Cerebellar nuclear complex (tissue), 1 donor: ENCODE results near the gene GIMD1.
A peak's percentile ranks its signal among the peaks of the same experiment; 100 is the strongest.
"Not testable (repeated sequence)": the region's sequence is repeated elsewhere in the genome, so short reads cannot be mapped to it uniquely, and the experiment has no call there.

Experiments used
- DNase-seq, 2 experiments: peaks; one replicate each; lab custom pipeline; 2025; lab: John Stamatoyannopoulos, UW

The GIMD1 gene

DNA sequence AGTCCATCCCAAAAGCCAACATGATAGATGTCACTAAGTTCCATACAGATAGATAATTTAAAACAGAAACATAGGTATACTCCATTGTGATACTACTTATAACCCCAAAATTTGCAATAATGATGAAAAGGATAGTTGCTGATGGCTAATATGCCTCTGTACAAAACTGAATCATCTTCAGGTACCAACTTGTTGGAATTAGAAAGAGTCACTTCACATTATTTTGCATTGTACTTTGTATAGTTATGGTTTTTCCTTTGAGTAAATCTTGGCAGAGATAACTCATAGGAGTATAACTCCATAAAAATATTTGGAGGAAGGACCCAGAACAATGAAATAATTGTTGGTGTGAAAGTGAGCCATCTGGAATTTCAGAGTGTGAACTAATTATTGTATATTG lies 17.6 kb downstream of the GIMD1 start:
- no peak for DNase-seq

DNA sequence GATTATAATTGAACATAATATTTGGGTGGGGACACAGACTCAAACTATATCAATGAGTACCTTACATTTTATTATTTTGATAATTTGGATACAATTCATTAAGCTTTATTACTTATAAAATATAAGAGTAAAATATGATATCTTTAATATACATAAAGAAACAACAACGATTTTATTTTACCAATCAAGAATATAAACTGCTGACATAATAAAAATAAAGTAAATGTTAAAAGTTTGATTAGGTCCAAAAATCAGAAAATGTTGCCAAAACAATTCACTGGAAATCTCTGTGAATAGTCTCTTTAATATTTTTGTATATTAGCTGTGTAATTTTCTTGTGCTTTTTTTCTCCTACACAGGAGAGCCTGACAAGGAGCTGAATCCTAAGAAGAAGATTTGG lies 21.4 kb downstream of the GIMD1 start:
- DNase-seq: no peak

DNA sequence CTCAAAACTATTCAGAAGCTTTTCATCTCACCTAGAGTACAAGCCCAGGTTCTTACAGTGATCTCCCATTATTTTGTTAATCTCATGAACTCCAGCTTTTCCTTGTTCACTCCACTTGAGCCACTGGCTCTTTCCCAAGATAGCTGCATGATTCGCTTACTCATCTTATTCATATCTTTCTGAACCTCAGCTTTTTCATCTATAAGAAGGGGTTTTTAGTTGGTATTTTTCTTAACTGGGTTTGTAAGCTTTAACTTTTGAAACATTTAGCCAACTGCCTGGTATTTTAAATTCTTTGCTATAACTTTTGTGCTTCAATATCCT lies 24.0 kb downstream of the GIMD1 start:
- no peak for DNase-seq

DNA sequence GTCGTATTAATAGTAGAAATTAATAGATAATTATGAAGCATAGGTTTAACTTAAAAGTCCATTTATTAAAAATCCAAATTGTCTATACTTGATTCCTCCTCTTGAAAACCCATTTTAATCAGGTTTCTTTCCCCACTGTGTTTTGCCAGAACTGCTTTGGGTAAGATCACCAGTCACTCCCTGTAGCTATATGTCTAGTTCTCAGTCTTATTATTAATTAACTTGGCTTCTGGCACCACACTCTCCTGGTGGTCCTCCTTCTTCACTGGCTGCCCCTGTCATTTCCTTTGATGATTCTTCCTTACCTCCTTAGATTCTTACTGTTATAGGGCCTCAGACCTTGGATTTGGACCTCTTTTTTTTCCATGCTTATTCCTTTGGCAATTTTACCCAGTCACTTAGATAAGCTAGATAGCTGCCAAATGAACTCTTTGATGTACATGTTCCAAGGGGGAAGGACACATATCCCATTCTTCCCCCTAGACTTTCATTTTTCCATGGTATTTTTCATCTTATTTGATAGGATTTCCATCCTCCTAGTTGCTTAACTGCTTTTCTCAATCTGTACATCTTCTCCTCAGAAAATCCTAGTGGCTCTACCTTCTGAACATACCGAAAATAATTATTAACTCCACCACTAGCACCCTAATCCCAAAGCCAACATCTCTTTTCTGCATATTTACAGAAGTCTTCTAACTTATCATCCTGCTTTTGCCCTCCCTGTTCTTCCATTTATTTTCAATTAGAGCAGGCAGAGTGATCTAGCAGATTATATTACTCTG lies 24.5 kb downstream of the GIMD1 start:
- DNase-seq: no peak

DNA sequence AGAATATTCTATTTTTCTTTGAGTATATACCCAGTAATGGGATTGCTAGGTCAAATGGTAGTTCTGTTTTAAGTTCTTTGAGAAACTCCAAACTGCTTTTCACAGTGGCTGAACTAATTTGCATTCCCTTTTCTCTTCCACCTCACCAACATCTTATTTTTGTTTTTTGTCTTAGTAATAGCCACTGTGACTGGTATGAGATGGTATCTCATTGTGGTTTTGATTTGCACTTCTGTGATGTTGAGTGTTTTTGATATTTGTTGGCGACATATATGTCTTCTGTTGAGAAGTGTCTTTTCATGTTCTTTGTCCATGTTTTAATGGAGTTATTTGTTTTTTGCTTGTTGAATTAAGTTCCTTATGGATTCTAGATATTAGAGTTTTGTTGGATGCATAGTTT lies 27.8 kb downstream of the GIMD1 start:
- no peak for DNase-seq

DNA sequence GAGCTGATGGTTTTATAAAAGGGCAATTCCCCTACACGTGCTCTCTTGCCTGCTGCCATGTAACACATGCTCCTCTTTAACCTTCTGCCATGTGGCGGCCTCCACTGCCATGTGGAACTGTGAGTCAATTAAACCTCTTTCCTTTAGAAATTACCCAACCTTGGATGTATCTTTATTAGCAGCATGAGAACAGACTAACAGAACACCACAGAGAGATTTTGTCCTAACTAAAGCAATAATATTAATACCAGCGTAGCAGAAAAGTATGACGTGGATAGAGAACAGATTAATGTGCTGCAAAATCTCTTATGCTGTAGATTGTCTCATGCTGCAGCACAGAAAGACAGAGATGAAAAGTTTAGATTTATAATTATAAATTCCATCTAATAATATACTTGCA lies 29.1 kb downstream of the GIMD1 start:
- no peak for DNase-seq

DNA sequence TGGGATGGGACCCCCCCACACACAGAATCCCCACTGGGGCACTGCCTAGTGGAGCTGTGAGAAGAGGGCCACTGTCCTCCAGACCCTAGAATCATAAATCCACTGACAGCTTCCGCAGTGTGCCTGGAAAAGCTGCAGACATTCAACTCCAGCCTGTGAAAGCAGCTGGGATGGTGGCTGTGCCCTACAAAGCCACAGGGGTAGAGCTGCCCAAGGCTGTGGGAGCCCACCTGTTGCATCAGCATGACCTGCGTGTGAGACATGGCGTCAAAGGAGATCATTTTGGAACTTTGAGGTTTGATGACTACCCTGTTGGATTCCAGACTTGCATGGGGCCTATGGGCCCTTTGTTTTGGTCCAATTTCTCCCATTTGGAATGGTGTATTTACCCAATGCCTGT lies 29.9 kb downstream of the GIMD1 start:
- no peak for DNase-seq

DNA sequence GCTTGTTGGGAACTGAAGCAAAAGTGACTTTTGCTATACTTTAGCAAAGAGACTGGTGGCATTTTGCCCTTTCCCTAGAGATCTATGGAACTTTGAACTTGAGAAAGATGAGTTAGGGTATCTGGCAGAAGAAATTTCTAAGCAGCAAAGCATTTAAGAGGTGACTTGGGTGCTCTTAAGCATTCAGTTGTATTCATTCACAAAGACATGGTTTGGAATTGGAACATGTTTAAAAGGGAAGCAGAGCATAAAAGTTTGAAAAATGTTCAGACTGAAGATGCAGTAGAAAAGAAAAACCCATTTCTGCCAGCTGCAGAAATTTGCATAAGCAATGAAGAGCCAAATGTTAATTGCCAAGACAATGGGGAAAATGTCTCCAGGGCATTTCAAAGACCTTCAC lies 30.7 kb downstream of the GIMD1 start:
- no peak for DNase-seq

DNA sequence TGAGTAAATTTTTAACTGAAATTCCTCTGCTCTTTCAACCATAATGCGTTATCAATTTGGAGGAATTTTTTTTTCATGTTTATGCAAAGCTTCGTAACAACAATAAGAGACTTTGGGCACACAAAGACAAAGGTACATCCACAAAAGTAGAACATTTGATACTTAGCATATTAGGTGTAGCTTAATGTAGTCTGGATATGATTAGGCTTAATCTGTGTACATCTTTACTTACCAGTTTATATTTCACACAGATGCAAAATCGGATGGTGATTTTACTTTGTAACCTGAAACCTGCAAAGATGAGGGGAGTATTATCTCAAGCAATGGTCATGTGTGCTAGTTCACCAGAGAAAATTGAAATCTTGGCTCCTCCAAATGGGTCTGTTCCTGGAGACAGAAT lies 32.0 kb downstream of the GIMD1 start:
- no peak for DNase-seq

DNA sequence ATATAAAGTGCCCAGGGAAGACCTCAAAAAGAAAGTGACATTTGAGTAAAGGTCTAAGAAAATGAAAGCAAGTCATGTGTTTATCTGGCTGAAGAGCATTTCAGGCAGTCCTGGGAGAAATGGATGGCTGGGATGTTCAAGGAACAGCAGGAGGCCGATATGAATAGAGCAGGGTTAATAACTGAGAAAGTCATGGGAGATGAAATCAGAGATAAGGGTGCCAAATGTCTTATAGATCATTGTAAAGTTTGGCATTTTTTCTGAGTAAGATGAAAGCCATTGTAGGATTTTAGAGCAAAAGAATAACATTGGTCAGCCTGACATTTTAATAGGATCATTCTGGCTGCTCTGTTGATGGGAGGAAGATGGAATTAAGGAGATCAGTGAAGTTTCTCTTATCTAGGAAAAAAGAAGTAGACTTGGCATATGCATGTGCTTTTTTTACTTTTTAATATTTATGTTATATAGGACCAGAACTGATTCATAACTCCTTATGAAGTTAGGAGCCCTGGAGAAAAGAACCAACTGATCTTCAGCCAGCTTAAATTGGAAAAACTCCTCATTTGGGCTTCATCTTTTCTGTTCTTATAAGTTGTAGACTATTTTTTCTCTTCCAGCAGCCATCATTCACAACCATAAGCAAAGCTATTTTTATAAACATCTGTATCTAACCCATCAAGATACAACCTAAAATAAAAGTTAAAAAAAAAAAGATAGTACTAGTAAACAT lies 33.7 kb downstream of the GIMD1 start:
- DNase-seq: no peak

DNA sequence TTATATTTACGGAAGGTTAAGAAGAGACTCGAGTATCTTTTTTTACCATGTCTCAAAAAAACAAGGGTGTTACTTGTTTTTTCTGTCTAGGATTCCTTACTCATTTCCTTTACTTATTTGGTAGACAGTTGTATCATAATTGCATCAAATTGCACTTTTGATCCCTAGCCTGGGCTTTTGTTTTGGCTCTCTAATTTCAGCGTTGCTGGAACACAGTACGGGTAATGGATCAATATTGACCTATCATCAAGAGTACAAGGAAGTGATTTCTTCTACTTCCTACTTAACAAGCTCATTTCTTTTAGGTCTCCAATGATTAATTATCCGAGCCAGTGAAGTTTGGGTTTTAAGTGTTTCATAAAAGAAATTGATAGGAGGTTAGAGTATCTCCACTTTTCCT lies 35.4 kb downstream of the GIMD1 start:
- no peak for DNase-seq

DNA sequence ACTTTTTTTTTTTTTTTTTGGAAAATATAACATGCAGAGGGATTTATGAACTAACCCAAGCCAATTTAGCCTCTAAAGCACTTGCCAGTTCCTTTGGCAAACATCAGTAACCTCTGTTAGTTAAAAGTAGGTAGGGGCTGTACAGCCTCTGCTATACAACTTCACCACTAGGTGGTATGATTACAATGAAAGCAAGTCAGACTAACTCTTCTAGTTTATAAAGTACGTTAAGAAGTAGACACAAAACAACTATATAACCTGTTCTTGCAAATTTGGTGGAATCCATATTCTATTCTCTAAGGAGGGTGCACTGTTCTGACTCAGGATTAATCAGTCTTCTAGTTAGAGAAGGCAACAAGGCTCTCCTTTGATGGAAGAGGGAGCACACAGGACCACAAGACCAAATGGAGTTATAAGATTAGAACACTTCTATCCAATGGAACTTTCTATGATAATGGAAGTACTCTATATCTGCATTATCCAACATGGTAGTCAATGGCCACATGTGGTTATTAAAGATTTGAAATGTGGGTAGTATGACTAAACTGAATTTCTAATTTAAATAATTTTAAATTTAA lies 39.4 kb downstream of the GIMD1 start:
- DNase-seq: no peak

DNA sequence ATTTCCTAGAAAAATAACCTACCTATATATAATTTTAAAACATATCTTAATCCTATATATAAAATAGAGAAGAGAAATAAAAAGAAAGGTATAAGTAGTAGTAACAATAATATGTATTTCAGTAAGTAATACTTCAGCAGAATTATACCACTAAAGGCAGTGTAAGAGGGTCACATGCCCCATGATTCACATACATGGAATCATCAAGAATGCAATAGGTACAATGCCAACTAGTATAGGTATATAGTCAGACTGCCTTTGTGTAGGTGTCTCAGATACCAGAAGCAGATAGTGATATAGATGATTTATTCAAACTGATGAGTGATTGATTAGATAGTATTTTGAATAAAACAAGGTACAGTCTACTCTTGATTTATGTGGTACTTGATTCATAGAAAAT lies 42.8 kb downstream of the GIMD1 start:
- no peak for DNase-seq

DNA sequence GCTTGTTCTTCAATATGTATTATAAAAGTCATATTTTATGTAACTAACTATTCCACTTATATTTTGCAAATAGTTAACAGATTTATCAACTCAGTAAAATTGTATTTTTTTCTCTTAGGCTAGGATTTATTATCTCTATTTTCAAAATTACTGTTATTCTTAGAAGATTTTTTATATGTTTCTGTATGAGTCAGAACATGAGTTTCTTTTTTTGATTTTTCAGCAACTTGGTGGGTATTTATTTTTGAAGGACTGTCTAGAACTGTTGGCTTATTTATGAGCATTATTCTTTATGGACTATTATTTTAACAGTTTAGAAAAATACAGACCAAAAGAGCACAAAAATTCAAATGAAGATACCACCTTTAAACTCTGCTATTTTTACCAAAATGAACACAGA lies 45.5 kb downstream of the GIMD1 start:
- DNase-seq: no peak

DNA sequence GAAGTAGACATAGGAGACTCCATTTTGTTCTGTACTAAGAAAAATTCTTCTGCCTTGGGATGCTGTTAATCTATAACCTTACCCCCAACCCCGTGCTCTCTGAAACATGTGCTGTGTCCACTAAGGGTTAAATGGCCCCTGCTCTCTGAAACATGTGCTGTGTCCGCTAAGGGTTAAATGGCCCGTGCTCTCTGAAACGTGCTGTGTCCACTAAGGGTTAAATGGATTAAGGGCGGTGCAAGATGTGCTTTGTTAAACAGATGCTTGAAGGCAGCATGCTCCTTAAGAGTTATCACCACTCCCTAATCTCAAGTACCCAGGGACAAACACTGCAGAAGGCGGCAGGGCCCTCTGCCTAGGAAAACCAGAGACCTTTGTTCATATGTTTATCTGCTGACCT lies 46.8 kb downstream of the GIMD1 start:
- DNase-seq: not testable (repeated sequence)

DNA sequence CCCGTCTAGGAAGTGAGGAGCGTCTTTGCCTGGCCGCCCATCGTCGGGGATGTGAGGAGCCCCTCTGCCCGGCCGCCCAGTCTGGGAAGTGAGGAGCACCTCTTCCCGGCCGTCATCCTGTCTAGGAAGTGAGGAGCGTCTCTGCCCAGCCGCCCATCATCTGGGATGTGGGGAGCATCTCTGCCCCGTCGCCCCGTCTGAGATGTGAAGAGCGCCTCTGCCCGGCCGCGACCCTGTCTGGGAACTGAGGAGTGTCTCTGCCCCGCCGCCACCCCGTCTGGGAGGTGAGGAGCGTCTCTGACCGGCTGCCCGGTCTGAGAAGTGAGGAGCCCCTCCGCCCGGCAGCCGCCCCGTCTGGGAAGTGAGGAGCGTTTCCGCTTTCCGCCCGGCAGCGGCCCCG lies 47.4 kb downstream of the GIMD1 start:
- not testable (repeated sequence) for DNase-seq

DNA sequence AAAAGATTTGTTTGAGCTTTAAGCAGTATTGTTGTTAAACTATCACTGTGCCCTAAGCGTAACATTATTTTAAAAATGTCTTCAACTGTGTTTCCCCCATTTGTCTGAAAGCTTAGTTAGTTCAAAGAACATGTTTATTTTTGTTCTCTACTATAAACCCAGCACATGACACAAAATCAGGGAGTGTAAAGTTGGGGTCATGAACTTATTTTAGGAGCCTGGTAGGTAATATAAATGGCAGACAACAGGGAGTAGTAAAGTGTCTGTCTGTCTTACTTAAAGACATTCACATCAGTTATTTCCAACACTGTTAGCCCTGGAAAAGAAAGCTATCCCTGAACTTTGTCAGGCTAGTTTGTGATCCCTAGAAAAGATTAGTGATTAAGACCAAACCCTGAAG lies 48.3 kb downstream of the GIMD1 start:
- no peak for DNase-seq

DNA sequence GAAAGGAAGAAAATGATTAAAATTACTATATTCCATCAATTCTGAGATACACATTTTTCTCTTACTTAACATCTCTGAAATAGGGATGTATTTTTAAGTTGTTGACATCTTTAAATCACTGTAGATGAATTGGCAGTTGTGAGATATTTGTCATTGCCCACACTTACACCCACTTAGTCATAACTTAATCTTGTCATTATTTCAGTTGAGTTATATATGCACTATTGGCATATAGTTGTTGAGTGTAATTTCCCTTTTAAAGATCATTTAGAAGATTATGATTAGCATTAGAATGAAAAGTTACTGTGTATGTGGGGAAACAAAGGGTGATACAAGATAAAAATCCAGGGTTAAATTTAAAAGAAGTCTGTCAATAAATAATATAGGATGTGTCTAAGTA lies 50.1 kb downstream of the GIMD1 start:
- DNase-seq: no peak

DNA sequence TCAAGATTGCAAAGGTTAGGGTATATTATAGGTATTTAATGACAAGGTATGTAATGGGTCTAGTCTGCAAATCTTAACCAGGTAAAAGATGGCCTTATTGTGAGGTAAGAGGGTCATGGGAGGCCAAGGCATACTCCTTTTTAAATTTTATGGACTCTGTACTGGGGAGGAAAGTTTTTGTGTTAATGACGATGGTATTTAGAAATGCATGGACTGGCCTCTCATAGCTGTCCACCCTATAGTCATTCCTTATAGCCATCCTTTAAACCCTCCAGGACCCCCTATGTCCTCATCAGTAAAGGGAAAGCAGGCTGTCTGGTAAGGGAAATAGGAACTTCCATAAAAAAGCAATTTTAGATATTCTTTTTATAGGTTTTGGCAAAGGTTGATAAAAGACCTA lies 50.8 kb downstream of the GIMD1 start:
- no peak for DNase-seq

DNA sequence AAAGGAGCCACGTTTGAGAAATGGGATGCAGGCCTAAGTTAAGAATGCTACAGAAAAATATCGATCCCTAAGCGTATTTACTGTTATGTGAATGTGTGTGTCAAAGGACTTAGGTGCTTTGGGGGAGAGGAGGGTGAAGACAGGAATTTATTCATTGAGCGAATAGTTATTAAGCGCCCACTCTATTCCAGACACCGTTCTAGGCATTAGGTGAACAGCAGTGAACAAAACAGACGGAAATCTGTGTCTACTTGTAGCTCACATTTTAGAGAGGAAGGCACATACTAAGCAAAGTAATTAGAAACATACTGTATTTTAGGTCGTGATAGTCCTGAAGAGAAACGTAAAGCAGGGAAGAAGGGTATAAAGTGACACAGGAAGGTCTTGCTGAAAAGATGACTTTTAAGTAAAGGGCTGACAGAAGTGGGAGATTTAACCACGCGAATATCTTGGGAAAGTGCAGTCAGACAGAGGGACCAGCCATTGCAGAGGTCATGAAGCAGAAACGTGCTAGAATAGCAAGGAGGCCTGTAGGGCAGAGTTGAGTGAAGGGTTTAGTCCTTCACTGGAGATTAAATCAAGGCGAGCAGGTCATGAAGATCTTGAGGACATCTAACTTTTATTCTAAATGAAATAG lies 51.7 kb downstream of the GIMD1 start:
- DNase-seq: no peak

DNA sequence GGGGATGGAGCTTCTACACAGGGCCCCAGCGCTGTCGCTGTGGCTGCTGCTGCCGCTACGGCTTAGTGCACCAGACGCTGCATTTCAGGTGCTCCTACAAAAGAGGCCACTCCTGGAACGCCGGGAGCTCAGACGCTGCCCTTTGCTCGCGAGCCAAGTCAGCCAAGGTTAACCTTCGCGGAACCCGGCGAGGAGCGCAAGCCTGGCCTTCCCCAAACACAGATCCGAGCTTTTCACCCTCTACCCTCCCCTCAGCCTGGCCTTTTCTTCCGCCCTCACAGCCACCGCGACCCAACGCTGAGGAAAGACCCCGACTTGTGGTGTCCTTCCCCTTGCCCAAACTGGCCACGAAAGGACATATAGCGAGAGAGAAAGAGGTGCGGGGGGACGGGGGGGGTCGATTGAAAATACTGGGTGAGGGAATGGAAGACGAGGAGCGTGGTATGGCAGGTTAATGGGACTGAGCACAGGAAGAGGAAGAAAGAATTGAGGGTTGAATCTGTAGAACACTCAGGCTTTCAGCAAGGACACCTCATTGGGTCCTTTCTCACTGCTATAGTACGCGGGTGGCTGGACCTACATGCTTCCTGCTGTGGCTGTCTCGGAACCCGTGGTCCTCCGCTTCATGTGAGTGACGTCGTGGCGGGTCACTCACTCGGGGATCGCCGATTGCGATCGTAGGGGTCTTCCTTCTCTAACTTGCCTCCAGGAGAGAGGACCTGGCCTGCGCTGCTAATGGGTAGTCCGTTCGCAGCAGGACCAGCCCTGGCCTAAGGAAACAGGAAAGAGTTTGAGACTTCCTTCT lies 52.4 kb downstream of the GIMD1 start, which contains the start of the genes AIMP1 and TBCK:
TSS of gene AIMP1 (plus strand) at position 583 of the 805 bp plus-strand sequence. CDS start 8,460 bp downstream, outside the sequence.
TSS of gene TBCK (minus strand) at position 242 of the 805 bp plus-strand sequence. CDS start 7,249 bp downstream, outside the sequence.
- DNase-seq: peak; percentile 71 to 77

DNA sequence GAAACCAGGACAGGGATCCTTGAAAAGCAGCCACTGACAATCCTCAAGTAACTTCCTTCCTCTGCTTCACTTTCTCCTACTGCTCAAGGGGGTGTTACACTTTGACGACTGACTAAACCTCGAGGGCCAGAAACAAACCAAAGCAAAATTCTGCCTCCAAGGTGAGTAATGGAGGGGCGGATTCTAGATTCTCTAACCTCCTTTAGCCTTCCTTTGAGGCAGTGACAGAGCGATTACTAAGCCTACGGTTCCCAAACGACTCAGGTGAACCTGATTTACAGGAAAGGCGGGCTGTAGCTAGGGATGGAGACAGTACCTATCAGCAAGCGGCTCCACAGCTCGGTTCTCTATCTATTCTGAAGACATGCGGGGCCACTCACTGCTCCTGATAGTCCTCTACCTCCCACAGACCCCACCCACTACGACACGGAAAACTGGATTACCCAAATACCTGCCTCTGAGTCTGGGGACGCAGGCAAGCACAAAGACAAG lies 53.1 kb downstream of the GIMD1 start:
- peak in 1 of 2 experiments; percentile 29 for DNase-seq
